Prostate gland (tissue), 2 donors: ENCODE results near the gene S100A6. TPM values are rescaled to one million over a fixed set of nuclear protein-coding genes. Genes with fewer than 3 reads are reported as not detected.

Experiments
- DNase-seq: peaks from one replicate; pipeline ENCODE4 v3.0.0-alpha.2; 2019; ENCODE audit warnings: low spot score
- H3K27ac ChIP-seq, 2 donors: fragments of 200-600 bp; sonication (generic); 2 replicates each; pipeline ENCODE4 v1.5.1; 2017 to 2019
- H3K27me3 ChIP-seq: fragments of 200-600 bp; sonication (generic); replicated peaks from 2 replicates; pipeline ENCODE4 v1.5.1; 2019; ENCODE audit not compliant: insufficient read depth
- H3K36me3 ChIP-seq, 2 donors: fragments of 200-600 bp; sonication (generic); 1 replicate in 1 of 2; 2 replicates in 1 of 2; pipeline versions ENCODE4 v1.5.1 to v1.8.1; 2017 to 2019
- H3K4me1 ChIP-seq: fragments of 200-600 bp; sonication (generic); replicated peaks from 2 replicates; pipeline ENCODE4 v1.5.1; 2019
- H3K4me3 ChIP-seq, 2 donors: fragments of 200-600 bp; sonication (generic); 2 replicates each; pipeline ENCODE4 v1.5.1; 2017 to 2019
- H3K9me3 ChIP-seq: fragments of 200-600 bp; sonication (generic); 2 replicates; pipeline ENCODE4 v1.5.1; 2017
- CTCF ChIP-seq, 4 experiments: fragments of 200-600 bp in 2 of 4; fragments of 450-650 bp in 2 of 4; sonication (generic) in 2 of 4; IDR thresholded peaks; 1 replicate in 3 of 4; 2 replicates in 1 of 4; pipeline ENCODE4 v1.5.1; 2016 to 2019; ENCODE audit warnings: antibody characterized with exemption in 4 of 4, mild to moderate bottlenecking in 2 of 4, moderate library complexity in 2 of 4
- POLR2A ChIP-seq: fragments of 450-650 bp; IDR thresholded peaks from one replicate; pipeline ENCODE4 v1.6.1; 2016; ENCODE audit warnings: antibody characterized with exemption, mild to moderate bottlenecking
- POLR2AphosphoS5 ChIP-seq: sonication (generic); formaldehyde crosslinking; IDR thresholded peaks from one replicate; pipeline ENCODE4 v1.6.1; 2017; ENCODE audit warnings: antibody characterized with exemption
- WGBS: methylation state at CpG from one replicate; pipeline ENCODE4 v1.1.5; 2018; 5-methylcytosine and 5-hydroxymethylcytosine counted together
- intact Hi-C: fragments of 100-400 bp; cut with DNase I; formaldehyde crosslinking; loops from one replicate; pipeline ENCODE4 v1.14.2; 2022
- total RNA-seq, 2 donors: library from RNA; depleted of rRNA; stranded (reverse); fragments of >200 nt; gene quantifications; one replicate each; pipeline ENCODE4 v1.1.0, GENCODE V29; 2016

Gene S100A6
- total RNA-seq, 2 donors from 2014 or later: 184 to 279 TPM

- WGBS: 42% methylated on average over 19 of the region's 19 CpGs
- peak within 1 kb of the TSS; percentile 62 to 78 for H3K27ac ChIP-seq
- no peaks in the 10 kb centered on the region for H3K4me1 ChIP-seq
- TF ChIP-seq CTCF (IDR thresholded peaks at IDR 0.05): peak in 1 of 4 experiments; percentile 5
- peak; percentile 74 for TF ChIP-seq POLR2A
- peak; percentile 96 for TF ChIP-seq POLR2AphosphoS5
- peak; percentile 93 for DNase-seq
- no peaks in the 10 kb centered on the region for H3K27me3 ChIP-seq
- intact Hi-C loops: no loop called here
- no peaks in the 10 kb centered on the region for H3K36me3 ChIP-seq
- peak within 1 kb of the TSS; percentile 7 to 15 for H3K4me3 ChIP-seq
- H3K9me3 ChIP-seq: no peaks in the 10 kb centered on the region
Measured at GRCh38 chr1:153545067-153546055, 9.6 kb upstream of the S100A6 start, which contains the start of gene S100A4. S100A4 (minus strand) TSS chr1:153545806; CDS start chr1:153544794, 1,012 bp downstream.

- Histone ChIP-seq H3K27ac (peak overlapping the region; percentile 62 to 78), H3K4me3 (peak overlapping the region in 1 of 2 donors; percentile 7), H3K36me3 (no peaks in the 10 kb centered on the region), H3K27me3 (no peaks in the 10 kb centered on the region), H3K9me3 (no peaks in the 10 kb centered on the region), H3K4me1 (no peaks in the 10 kb centered on the region)
- intact Hi-C loops: no loop called here
- 54% methylated on average over 10 of the region's 10 CpGs for WGBS
- DNase-seq: no peak
- TF ChIP-seq POLR2A (no peak), POLR2AphosphoS5 (no peak), CTCF (IDR thresholded peaks at IDR 0.05) (no peak)
Measured at GRCh38 chr1:153544453-153545066, 8.8 kb upstream of the S100A6 start.

- Histone ChIP-seq H3K36me3 (no peaks in the 10 kb centered on the region), H3K4me3 (no peak overlapping the region), H3K9me3 (no peaks in the 10 kb centered on the region), H3K27ac (no peak overlapping the region), H3K4me1 (no peaks in the 10 kb centered on the region), H3K27me3 (no peaks in the 10 kb centered on the region)
- 64% methylated on average over 4 of the region's 4 CpGs for WGBS
- DNase-seq: no peak
- intact Hi-C loops: no loop called here
- TF ChIP-seq POLR2A: no peak
Measured at GRCh38 chr1:153543736-153544135, 7.9 kb upstream of the S100A6 start.

- Histone ChIP-seq H3K4me1 (no peaks in the 10 kb centered on the region), H3K9me3 (no peaks in the 10 kb centered on the region), H3K36me3 (no peaks in the 10 kb centered on the region), H3K27me3 (no peaks in the 10 kb centered on the region), H3K27ac (no peak overlapping the region), H3K4me3 (no peak overlapping the region)
- DNase-seq: no peak
- 65% methylated on average over 13 of the region's 13 CpGs for WGBS
- TF ChIP-seq POLR2AphosphoS5 (no peak), CTCF (IDR thresholded peaks at IDR 0.05) (no peak), POLR2A (no peak)
- intact Hi-C loops: no loop called here
Measured at GRCh38 chr1:153542956-153543711, 7.3 kb upstream of the S100A6 start.
